COLO829 (cell line): ENCODE results near the gene IL1R1.

ENCODE experiments used
- DNase-seq: peaks from one replicate; pipeline ENCODE4 v3.0.0; 2012; ENCODE audit warnings: low spot score

Gene IL1R1

DNA sequence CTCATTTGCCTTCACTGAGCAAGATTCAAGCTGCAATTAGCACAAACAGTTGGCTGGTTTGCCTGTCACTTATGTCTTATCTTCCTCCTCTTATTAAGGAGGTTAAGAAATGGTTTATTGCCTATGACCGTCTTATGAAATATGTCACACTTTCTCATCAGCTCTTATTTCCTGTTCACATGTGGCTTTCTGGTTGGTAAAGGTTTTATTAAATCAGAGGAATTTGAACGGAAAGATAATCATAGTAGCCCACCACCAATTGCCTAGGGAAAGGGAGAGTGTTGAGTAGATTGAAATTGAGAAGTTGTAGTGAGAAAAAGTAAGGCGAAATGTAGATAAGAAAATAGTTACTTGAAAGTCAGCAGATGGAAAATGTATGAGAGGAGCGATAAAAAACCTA, 4.2 kb upstream of the IL1R1 start:
- no peak for DNase-seq

DNA sequence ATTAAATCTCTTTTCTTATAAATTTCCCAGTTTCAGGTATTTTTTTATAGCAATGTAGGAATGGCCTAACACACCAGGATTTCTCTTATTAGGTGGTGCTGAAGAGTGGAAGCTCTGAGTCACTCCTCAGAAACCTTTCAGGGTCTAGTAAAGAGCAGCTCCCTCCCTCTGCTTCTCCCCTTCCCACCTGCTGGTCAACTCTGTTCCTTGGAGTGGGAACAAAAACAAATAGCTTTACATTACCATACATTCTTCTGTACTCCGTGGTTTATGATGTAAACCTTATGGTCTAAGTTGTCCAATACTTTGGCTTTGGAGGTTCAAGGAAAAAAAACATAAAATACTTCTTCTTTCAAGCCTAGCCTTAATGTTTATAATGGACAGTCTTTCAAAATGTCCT, 2.7 kb upstream of the IL1R1 start:
- no peak for DNase-seq

DNA sequence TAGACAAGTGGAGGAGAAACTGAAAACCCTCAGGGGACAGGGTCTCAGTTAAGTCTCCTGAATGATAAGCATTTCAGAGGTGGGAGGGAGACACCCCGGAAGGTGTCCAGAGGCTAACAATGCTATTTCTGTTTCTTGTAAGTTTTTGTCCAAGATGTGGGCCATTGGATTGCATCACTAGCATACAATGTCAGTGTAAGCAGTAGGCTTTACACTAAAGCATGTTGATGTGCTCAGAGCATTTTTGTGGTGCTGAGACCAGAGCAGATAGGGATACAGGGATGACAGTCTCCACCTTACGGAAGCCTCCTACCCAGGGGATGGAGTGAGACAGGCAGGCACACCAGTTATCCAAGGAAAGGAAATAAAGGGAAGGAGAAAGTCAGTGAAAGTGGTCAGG, 2.2 kb upstream of the IL1R1 start:
- no peak for DNase-seq

- no peak for DNase-seq
Observed at GRCh38 chr2:102141011-102141943, 1.3 kb upstream of the IL1R1 start.

DNA sequence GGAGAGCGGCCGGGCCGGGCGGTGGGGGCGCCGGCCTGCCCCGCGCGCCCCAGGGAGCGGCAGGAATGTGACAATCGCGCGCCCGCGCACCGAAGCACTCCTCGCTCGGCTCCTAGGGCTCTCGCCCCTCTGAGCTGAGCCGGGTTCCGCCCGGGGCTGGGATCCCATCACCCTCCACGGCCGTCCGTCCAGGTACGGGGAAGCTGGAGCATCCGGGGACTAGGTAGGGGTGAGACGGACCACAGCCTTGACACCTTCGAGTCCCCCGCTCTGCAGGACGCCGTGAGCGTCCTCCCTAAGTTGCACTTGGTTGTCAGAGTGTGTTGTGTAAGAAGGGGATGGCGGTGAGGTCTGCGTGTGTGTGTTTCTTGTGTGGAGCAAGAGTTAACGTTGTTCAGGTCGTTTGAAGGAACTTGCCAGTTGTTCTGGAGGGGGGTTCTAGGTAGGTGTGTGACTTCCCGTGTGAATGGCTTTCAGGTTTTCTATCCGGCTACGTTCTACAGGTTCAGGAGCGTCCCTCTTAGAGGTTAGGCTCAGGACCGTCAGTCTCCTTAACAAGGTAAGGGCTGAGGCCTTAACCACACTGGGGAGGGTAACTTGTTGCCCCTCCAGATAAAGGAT, 393 bp downstream of the IL1R1 start:
- no peak for DNase-seq

GRCh38 chr2:102143450-102143985, 972 bp downstream of the IL1R1 start:
- no peak for DNase-seq

- DNase-seq, result no peak
Observed at GRCh38 chr2:102144128-102144527, 1.6 kb downstream of the IL1R1 start.

- no peak for DNase-seq
Observed at GRCh38 chr2:102145107-102145506, 2.6 kb downstream of the IL1R1 start.

DNA sequence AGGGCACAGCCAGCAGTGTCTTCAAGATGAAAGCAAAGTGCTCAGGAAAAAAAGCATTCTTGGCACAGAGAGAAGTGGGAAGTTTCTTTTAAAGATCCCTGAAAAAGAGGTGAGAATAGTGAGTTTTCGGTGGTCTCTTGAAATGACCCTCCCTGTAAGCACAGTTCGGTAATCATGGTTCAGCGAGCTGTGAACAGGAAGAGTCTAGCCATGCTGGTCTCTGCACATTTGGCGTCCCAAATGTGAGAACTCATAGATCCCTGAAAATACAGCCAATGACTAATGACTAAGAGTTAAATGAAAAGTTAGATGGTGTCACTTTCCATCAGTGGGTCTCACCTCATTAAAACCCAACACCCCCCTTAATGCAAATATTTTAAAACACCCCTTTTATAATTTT, 3.4 kb downstream of the IL1R1 start:
- no peak for DNase-seq

DNA sequence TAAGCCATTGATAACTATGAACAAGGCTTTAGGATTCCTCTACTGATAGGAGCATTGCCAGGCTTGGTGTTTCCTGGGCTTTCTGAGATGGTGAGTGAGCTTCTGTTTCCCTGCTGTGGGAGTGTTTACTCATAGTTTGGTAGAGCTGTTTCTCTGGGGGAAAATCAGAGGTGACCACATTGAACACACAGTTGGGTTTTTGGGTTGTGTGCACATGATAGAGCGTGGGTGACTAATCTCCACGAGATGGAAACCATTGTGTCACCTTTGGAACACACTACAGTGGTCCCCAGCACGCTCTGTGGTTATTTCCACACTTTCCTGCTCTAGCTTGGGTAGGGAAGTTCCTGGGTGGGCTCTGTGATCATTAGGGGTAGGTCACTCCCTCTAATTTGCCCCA, 5.4 kb downstream of the IL1R1 start:
- no peak for DNase-seq

- no peak for DNase-seq
Observed at GRCh38 chr2:102149243-102149642, 6.7 kb downstream of the IL1R1 start.

- no peak for DNase-seq
Observed at GRCh38 chr2:102149644-102150455, 7.3 kb downstream of the IL1R1 start.

DNA sequence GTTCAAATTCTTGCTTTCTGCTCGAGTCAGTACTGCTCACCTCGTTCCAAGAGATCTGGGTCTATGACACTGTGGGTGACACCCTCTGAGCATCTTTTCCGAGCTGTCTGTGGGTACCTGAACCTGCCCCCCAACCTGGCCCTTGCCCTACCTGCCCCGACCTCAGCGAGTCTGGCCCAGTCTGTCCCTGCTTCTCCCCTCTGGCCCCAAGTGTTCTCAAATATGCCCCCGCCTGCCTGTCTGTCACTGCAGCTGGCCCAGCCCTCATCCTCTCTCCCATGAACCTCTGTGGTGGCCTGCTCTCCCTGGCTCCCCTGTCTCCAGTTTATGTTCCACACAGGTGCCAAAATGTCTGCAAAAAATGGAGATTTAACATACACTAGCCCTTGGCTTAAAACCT, 11.8 kb downstream of the IL1R1 start:
- no peak for DNase-seq

DNA sequence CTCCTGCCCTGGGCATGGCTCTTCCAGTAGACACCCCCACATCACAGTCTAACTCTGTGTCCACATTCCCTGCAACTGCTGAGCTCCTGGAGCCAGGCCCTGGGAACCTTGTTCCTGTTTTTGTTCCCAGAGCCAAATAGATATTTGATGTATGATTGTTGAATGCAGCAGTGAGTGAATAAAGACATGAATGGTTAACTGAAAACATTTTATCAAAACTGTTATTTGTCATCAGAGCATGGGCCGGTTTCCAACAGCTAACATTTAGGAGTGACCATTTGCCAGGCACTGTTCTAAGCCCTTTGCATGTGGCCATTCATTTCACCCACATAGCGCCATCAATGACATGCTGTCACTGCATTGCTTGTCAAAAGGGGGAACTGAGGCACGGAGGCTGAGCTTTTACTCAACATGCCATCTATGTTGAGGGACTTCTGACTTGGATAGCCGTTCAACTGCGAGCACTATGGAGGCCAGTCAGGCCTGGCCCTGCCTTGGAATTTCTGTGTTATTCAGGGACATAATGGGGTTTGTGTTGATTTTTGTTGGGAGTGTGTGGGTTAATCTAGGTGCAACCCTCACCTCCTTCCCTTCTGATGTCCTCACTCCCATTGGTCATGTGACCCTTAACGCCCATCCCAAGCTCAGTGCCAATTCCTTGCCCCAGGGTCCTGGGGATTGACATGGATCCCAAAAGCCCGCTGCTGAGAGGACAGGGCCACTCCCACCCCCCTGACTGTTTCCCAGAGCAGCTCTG, 12.6 kb downstream of the IL1R1 start:
- DNase-seq, result no peak

GRCh38 chr2:102155703-102156515, 13.4 kb downstream of the IL1R1 start:
- DNase-seq, result no peak

- no peak for DNase-seq
Observed at GRCh38 chr2:102158011-102158755, 15.6 kb downstream of the IL1R1 start.

GRCh38 chr2:102159295-102159694, 16.7 kb downstream of the IL1R1 start:
- DNase-seq, result no peak

DNA sequence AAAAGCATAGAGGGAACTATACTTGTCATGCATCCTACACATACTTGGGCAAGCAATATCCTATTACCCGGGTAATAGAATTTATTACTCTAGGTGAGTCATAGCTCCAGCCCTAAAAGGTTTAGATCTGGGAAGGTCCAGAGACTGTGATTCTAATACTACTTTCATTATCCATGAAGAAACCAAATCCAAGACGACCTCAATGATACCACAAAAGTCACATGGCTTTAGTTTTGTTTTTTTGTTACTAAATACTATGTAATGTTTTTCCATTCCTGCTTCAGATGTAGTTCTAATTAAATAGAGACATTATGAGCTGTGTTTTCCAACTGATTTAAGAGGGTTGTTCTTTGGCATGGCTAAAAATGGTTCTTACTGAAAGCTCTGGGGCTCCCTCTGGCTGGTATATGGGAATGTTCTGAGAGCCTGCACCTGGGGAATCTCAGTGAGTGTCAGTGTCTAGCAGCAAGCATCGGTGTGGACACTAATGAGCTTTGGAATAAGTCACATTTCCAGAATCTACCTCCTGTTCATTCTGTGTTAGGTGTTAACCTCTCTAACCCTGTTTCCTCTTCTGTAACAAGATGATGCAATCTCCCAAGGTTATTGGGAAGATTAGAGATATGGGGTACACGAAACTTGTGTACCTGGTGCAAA, 23.8 kb downstream of the IL1R1 start:
- DNase-seq, result no peak

- DNase-seq, result no peak
Observed at GRCh38 chr2:102168026-102168771, 25.7 kb downstream of the IL1R1 start.
